Measurements from ENCODE around the gene ZNF473. TPM values are rescaled to one million over a fixed set of nuclear protein-coding genes. Genes with fewer than 3 reads are reported as not detected.
A peak's percentile ranks its signal among the peaks of the same experiment; 100 is the strongest.

Gene ZNF473
- total RNA-seq, 2 experiments from 2014 or later: 8.9 to 9.2 TPM

- no peak for TF ChIP-seq CTCF (IDR thresholded peaks at IDR 0.05)
- Mint-ChIP-seq H3K27me3 (no peaks in the 10 kb centered on the region), H3K36me3 (ENCODE audit: low read depth) (peaks cover 22% of the 10 kb centered on the region), H3K9me3 (peaks cover 6% of the 10 kb centered on the region), H3K27ac (peak overlapping the region; percentile 95), H3K4me1 (ENCODE audit: low read depth) (peaks cover 43% of the 10 kb centered on the region), H3K4me3 (peak overlapping the region; percentile 82)
- intact Hi-C loops (cut with micrococcal nuclease): no loop called here
- POLR2A ChIA-PET: interaction anchor here (1.3 to 1.6 kb wide), 2 partner anchors 36 to 127 kb away, joined by 4 to 6 read pairs; partner anchors contain the start of gene IL4I1
- ATAC-seq: no peak
- CTCF ChIA-PET: no interaction called here
- DNase-seq: no peak
Measured at GRCh38 chr19:50024719-50025021, 1.1 kb upstream of the ZNF473 start.

- TF ChIP-seq CTCF (IDR thresholded peaks at IDR 0.05): no peak
- Mint-ChIP-seq H3K27me3 (no peaks in the 10 kb centered on the region), H3K4me1 (ENCODE audit: low read depth) (peaks cover 43% of the 10 kb centered on the region), H3K36me3 (ENCODE audit: low read depth) (peaks cover 22% of the 10 kb centered on the region), H3K4me3 (peak within 1 kb of the TSS; percentile 82), H3K27ac (peak within 1 kb of the TSS; percentile 95), H3K9me3 (peaks cover 6% of the 10 kb centered on the region)
- CTCF ChIA-PET: interaction anchor here (0.7 to 1.4 kb wide), 2 partner anchors 16 to 25 kb away, joined by 3 read pairs; no protein-coding TSS in a partner anchor
- intact Hi-C loops (cut with micrococcal nuclease): no loop called here
- ATAC-seq (peak; percentile 93), DNase-seq (peak; percentile 98)
- POLR2A ChIA-PET: interaction anchor here (1.0 to 1.6 kb wide), 3 partner anchors 37 to 128 kb away, joined by 4 to 6 read pairs (median 4); partner anchors contain the start of genes IL4I1 and NUP62
Measured at GRCh38 chr19:50025022-50025793, 597 bp upstream of the ZNF473 start, which contains the start of gene VRK3. Gene VRK3, minus strand, starts transcription at chr19:50025372. Its CDS starts 9,210 bp downstream, at chr19:50016162.

- ChIA-PET CTCF (interaction anchor here (1.4 kb wide), 1 partner anchor 24 kb away, joined by 3 read pairs; no protein-coding TSS in a partner anchor), POLR2A (interaction anchor here (1.3 kb wide), 1 partner anchor 23 kb away, joined by 3 read pairs; no protein-coding TSS in a partner anchor)
- Mint-ChIP-seq H3K27ac (peak overlapping the region; percentile 82), H3K36me3 (ENCODE audit: low read depth) (peaks cover 26% of the 10 kb centered on the region), H3K4me3 (peak overlapping the region; percentile 82), H3K4me1 (ENCODE audit: low read depth) (peaks cover 36% of the 10 kb centered on the region), H3K9me3 (peaks cover 6% of the 10 kb centered on the region), H3K27me3 (no peaks in the 10 kb centered on the region)
- no peak for DNase-seq
- no peak for ATAC-seq
- intact Hi-C loops (cut with micrococcal nuclease): no loop called here
- no peak for TF ChIP-seq CTCF (IDR thresholded peaks at IDR 0.05)
Measured at GRCh38 chr19:50026550-50026906, 723 bp downstream of the ZNF473 start.

GRCh38 chr19:50030225-50030624 is 4.4 kb downstream of the ZNF473 start:
- H3K4me3 Mint-ChIP-seq: no peak overlapping the region
- H3K4me1 Mint-ChIP-seq (ENCODE audit: low read depth): peaks cover 23% of the 10 kb centered on the region
- ATAC-seq: no peak
- no peak overlapping the region for H3K27ac Mint-ChIP-seq
- peaks cover 55% of the 10 kb centered on the region for H3K36me3 Mint-ChIP-seq (ENCODE audit: low read depth)
- no peaks in the 10 kb centered on the region for H3K27me3 Mint-ChIP-seq
- no peak for TF ChIP-seq CTCF (IDR thresholded peaks at IDR 0.05)
- intact Hi-C loops (cut with micrococcal nuclease): no loop called here
- no peak for DNase-seq
- POLR2A ChIA-PET: interaction anchor here (1.3 kb wide), 1 partner anchor 18 kb away, joined by 3 read pairs; no protein-coding TSS in a partner anchor
- CTCF ChIA-PET: interaction anchor here (0.9 kb wide), 1 partner anchor 92 kb away, joined by 3 read pairs; no protein-coding TSS in a partner anchor
- H3K9me3 Mint-ChIP-seq: peaks cover 6% of the 10 kb centered on the region

GRCh38 chr19:50030937-50031336 is 5.1 kb downstream of the ZNF473 start:
- Mint-ChIP-seq H3K9me3 (peaks cover 5% of the 10 kb centered on the region), H3K27ac (no peak overlapping the region), H3K36me3 (ENCODE audit: low read depth) (peaks cover 56% of the 10 kb centered on the region), H3K4me1 (ENCODE audit: low read depth) (peaks cover 26% of the 10 kb centered on the region), H3K27me3 (no peaks in the 10 kb centered on the region), H3K4me3 (no peak overlapping the region)
- DNase-seq (no peak), ATAC-seq (no peak)
- POLR2A ChIA-PET: interaction anchor here (0.5 to 1.3 kb wide), 2 partner anchors 18 to 97 kb away, joined by 3 read pairs; no protein-coding TSS in a partner anchor
- CTCF ChIA-PET: interaction anchor here (0.9 to 1.2 kb wide), 2 partner anchors 16 to 93 kb away, joined by 3 to 4 read pairs; no protein-coding TSS in a partner anchor
- TF ChIP-seq CTCF (IDR thresholded peaks at IDR 0.05): no peak
- intact Hi-C loops (cut with micrococcal nuclease): no loop called here
